ENCODE results near the gene HSPA2.

DNA sequence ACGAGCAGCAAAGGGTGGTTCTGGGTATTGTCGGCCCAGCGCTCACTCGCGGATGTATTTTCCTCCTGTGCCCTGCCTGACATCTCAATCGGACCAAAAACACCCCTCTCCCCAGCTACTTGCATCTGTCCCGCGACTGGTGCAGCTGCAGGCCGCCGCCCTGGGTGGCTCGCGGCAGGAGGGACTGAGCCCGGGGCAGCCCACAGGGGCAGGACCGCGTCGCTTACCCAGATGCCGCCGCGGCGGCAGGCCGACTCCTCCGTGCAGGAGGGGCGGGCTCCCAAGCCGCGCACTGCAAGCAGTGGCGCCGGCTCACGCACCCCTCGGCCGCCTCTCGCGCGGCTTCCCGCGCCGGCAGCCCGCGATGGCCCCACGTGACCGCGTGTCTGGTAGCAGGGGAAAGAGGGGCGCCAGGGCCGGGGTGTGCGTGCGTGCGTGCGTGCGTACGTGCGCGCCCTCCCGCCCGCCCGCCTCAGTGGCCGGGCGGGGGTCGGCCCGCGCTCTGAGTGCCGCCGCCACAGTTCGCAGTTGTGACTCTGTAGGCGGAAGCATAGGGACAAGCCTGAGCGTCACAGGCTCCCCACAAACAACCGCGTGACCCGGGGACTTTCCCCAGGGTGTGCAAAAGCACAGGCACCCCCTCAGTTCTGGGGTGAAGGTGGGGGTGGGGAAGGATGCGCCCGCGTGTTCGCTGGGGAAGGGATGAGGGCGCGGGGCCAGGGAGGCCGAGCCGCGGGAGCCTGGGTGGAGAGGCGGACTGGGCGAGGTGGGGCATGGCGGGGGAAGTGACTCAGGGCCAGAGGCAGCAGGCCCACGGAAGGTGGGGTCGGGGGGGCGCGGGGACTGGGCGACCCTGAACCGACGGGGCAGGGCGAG, 36.9 kb upstream of the HSPA2 start, which contains the start of gene ZBTB25:
- TF ChIP-seq, protein P1, sequence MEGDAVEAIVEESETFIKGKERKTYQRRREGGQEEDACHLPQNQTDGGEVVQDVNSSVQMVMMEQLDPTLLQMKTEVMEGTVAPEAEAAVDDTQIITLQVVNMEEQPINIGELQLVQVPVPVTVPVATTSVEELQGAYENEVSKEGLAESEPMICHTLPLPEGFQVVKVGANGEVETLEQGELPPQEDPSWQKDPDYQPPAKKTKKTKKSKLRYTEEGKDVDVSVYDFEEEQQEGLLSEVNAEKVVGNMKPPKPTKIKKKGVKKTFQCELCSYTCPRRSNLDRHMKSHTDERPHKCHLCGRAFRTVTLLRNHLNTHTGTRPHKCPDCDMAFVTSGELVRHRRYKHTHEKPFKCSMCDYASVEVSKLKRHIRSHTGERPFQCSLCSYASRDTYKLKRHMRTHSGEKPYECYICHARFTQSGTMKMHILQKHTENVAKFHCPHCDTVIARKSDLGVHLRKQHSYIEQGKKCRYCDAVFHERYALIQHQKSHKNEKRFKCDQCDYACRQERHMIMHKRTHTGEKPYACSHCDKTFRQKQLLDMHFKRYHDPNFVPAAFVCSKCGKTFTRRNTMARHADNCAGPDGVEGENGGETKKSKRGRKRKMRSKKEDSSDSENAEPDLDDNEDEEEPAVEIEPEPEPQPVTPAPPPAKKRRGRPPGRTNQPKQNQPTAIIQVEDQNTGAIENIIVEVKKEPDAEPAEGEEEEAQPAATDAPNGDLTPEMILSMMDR (IDR thresholded peaks at IDR 0.05), result no peak
- peak in 2 of 3 donors; percentile 86 to 89 for TF ChIP-seq POLR2AphosphoS5 (IDR thresholded peaks at IDR 0.05)
- no peak for TF ChIP-seq POLR2A (IDR thresholded peaks at IDR 0.05)

Data from stomach (tissue), 4 donors.